SK-MEL-5 (cell line): ENCODE measurements around the gene ABL1. TPM values are rescaled to one million over a fixed set of nuclear protein-coding genes. Genes with fewer than 3 reads are reported as not detected.

Experiments
- total RNA-seq: library from RNA; depleted of rRNA; stranded (reverse); fragments of >200 nt; shearing (Covaris generic); gene quantifications from 2 replicates; pipeline ENCODE4 v1.2.3, GENCODE V29; 2014; rRNA removed

The ABL1 gene
- total RNA-seq, 1 experiment from 2014 or later: 20.3 TPM

Other genes starting within 250 kb of the ABL1 start
- gene PRDM12, start 170.7 kb upstream of the ABL1 start, total RNA-seq: not detected in 2 replicates
- 41.3 and 46.7 TPM in 2 replicates for gene EXOSC2, start 141.5 kb upstream of the ABL1 start, total RNA-seq
- gene QRFP, start 61.6 kb downstream of the ABL1 start, total RNA-seq: not detected in 2 replicates
- gene FIBCD1, start 104.0 kb downstream of the ABL1 start, total RNA-seq: 0.26 and 0.67 TPM in 2 replicates
- gene LAMC3, start 173.9 kb downstream of the ABL1 start, total RNA-seq: 2.9 and 3.3 TPM in 2 replicates